Activated B cell treated with CpG ODN at 0.5 μM for 24 hours (primary cell): ENCODE data around the gene ECM1. TPM values are rescaled to one million over a fixed set of nuclear protein-coding genes. Genes with fewer than 3 reads are reported as not detected.

Experiments
- ATAC-seq: fragments of 200-7000 bp; cut with Tn5 transposase; one replicate; pipeline ENCODE4 v1.10.0; 2021; ENCODE audit warnings: low read depth, mild to moderate bottlenecking, moderate library complexity
- CTCF ChIA-PET: fragments of 350-600 bp; sonication (Branson Sonifier 250); formaldehyde crosslinking; loops from one replicate; lab custom pipeline; 2021; ENCODE audit warnings: antibody characterized with exemption; lab: Charles Lee
- POLR2A ChIA-PET: fragments of 350-600 bp; sonication (Branson Sonifier 250); formaldehyde crosslinking; loops from one replicate; lab custom pipeline; 2021; ENCODE audit warnings: antibody characterized with exemption; lab: Charles Lee
- DNase-seq: peaks from one replicate; pipeline ENCODE4 v3.0.0; 2022
- H3K27ac Mint-ChIP-seq: one replicate; pipeline ENCODE4 v1.8.0; 2020; ENCODE audit warnings: mixed read lengths
- H3K27me3 Mint-ChIP-seq: one replicate; pipeline ENCODE4 v1.8.0; 2021; ENCODE audit warnings: mixed read lengths
- H3K36me3 Mint-ChIP-seq: one replicate; pipeline ENCODE4 v1.8.0; 2021; ENCODE audit warnings: low read depth, mixed read lengths
- H3K4me1 Mint-ChIP-seq: one replicate; pipeline ENCODE4 v1.8.0; 2021; ENCODE audit warnings: mixed read lengths
- H3K4me3 Mint-ChIP-seq: one replicate; pipeline ENCODE4 v1.8.0; 2020; ENCODE audit warnings: mild to moderate bottlenecking, mixed read lengths
- H3K9me3 Mint-ChIP-seq: one replicate; pipeline ENCODE4 v1.8.0; 2020; ENCODE audit warnings: mixed read lengths
- CTCF ChIP-seq: fragments of 200-600 bp; IDR thresholded peaks from one replicate; pipeline ENCODE4 v1.8.0; 2022; ENCODE audit warnings: antibody characterized with exemption, mild to moderate bottlenecking
- intact Hi-C: fragments of 100-400 bp; cut with micrococcal nuclease; formaldehyde crosslinking; loops from one replicate; pipeline ENCODE4 v1.15.1; 2024
- total RNA-seq: library from RNA; stranded (reverse); gene quantifications from 2 replicates; pipeline ENCODE4 v1.2.3, GENCODE V29; 2022

The ECM1 gene
- total RNA-seq, 1 donor from 2014 or later: 2.1 TPM

- Mint-ChIP-seq H3K36me3 (peaks cover 36% of the 10 kb centered on the region), H3K4me1 (peaks cover 2% of the 10 kb centered on the region), H3K4me3 (no peak overlapping the region), H3K27ac (no peak overlapping the region), H3K9me3 (no peaks in the 10 kb centered on the region), H3K27me3 (no peaks in the 10 kb centered on the region)
- no peak for ATAC-seq
- TF ChIP-seq CTCF: no peak
- CTCF ChIA-PET: no interaction called here
- intact Hi-C loops: no loop called here
- DNase-seq: no peak
- POLR2A ChIA-PET: no interaction called here
These were observed 1.1 kb downstream of the ECM1 start for GRCh38 chr1:150508982-150509381.

GRCh38 chr1:150511551-150511950 is 3.6 kb downstream of the ECM1 start:
- Mint-ChIP-seq H3K9me3 (no peaks in the 10 kb centered on the region), H3K4me1 (peaks cover 14% of the 10 kb centered on the region), H3K27me3 (no peaks in the 10 kb centered on the region), H3K36me3 (peaks cover 11% of the 10 kb centered on the region), H3K27ac (no peak overlapping the region), H3K4me3 (no peak overlapping the region)
- ATAC-seq (no peak), DNase-seq (no peak)
- no peak for TF ChIP-seq CTCF
- ChIA-PET CTCF (no interaction called here), POLR2A (interaction anchor here (0.6 kb wide), 1 partner anchor 58 kb away, joined by 5 read pairs; no protein-coding TSS in a partner anchor)
- intact Hi-C loops: no loop called here

GRCh38 chr1:150511985-150512660 is 4.2 kb downstream of the ECM1 start:
- intact Hi-C loops: no loop called here
- no peak for ATAC-seq
- no peak for DNase-seq
- ChIA-PET POLR2A (interaction anchor here (0.6 kb wide), 1 partner anchor 346 kb away, joined by 3 read pairs; no protein-coding TSS in a partner anchor), CTCF (no interaction called here)
- Mint-ChIP-seq H3K27ac (no peak overlapping the region), H3K4me1 (peaks cover 19% of the 10 kb centered on the region), H3K4me3 (no peak overlapping the region), H3K27me3 (no peaks in the 10 kb centered on the region), H3K36me3 (peaks cover 5% of the 10 kb centered on the region), H3K9me3 (no peaks in the 10 kb centered on the region)
- TF ChIP-seq CTCF: no peak

GRCh38 chr1:150512846-150513245 is 4.9 kb downstream of the ECM1 start:
- DNase-seq (no peak), ATAC-seq (no peak)
- Mint-ChIP-seq H3K4me1 (peaks cover 27% of the 10 kb centered on the region), H3K27me3 (no peaks in the 10 kb centered on the region), H3K36me3 (peaks cover under 1% of the 10 kb centered on the region), H3K9me3 (no peaks in the 10 kb centered on the region), H3K4me3 (no peak overlapping the region), H3K27ac (no peak overlapping the region)
- CTCF ChIA-PET: no interaction called here
- TF ChIP-seq CTCF: no peak
- POLR2A ChIA-PET: interaction anchor here (0.6 kb wide), 1 partner anchor 345 kb away, joined by 3 read pairs; no protein-coding TSS in a partner anchor
- intact Hi-C loops: no loop called here

GRCh38 chr1:150513351-150513791 is 5.5 kb downstream of the ECM1 start:
- Mint-ChIP-seq H3K27ac (no peak overlapping the region), H3K4me1 (peaks cover 27% of the 10 kb centered on the region), H3K9me3 (no peaks in the 10 kb centered on the region), H3K4me3 (no peak overlapping the region), H3K27me3 (no peaks in the 10 kb centered on the region), H3K36me3 (no peaks in the 10 kb centered on the region)
- TF ChIP-seq CTCF: no peak
- CTCF ChIA-PET: interaction anchor here (0.6 kb wide), 1 partner anchor 136 kb away, joined by 4 read pairs; no protein-coding TSS in a partner anchor
- POLR2A ChIA-PET: interaction anchor here (0.7 kb wide), 1 partner anchor 23 kb away, joined by 10 read pairs; no protein-coding TSS in a partner anchor
- ATAC-seq: no peak
- intact Hi-C loops: no loop called here
- no peak for DNase-seq
